ENCODE measurements around the gene CDYL.

Gene CDYL

GRCh38 chr6:4774715-4775493 lies 1.3 kb upstream of the CDYL start:
- peak; percentile 17 for DNase-seq

DNA sequence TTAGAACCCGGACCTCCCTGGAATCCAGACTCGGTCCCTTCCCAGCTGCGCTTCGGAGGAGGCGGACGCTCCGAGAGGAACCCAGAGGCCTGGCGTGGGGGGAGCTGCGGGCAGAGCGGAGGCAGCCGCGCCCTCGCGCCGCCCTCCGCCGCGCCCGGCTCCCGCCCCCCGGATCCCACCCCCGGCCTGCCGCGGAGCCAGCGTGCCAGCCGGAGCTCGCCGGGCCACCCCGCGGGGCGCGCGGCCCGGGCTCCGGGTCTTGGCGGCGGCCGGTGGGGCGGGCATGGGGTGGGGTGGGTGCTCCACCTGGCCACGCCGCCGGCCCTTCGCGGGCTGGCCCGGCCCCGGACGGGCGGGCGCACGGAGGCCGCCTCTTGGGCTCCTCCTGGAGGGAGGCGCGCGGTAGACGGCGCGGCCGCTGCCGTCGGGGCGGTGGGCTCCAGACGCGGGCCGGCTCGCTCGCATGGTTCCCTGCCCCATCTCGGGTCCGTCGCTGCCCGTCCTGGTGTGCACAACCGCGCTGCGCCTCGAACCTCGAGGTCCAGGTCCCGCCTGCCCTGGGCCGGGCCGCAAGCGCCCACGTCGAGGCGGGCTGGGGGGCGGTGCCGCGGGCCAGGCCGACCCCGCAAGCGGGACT lies 592 bp upstream of the CDYL start:
- peak; percentile 17 for DNase-seq

- no peak for DNase-seq
These were observed 539 bp downstream of the CDYL start for GRCh38 chr6:4776493-4777393.

GRCh38 chr6:4777394-4777935 lies 1.3 kb downstream of the CDYL start:
- DNase-seq = no peak

DNA sequence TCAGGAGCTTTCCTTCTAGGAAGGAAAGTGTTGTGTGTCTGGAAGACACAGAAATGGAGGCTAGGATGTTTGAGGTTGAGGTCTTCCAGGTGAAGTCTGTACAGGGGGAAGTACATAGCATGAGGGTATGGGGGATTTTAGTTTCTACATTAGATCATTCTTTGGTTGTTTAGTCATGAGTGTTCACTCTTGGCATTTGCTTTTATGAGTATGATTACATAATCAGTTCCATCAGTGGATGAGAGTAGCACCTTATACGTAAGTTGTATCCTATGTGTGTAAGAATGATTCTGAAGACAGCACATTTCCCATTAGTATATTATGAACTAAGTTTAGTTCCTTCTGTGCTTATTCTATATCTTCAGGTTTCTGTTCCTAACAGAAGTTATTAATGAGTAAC lies 1.9 kb downstream of the CDYL start:
- no peak for DNase-seq

GRCh38 chr6:4780360-4780812 lies 4.2 kb downstream of the CDYL start:
- no peak for DNase-seq

DNA sequence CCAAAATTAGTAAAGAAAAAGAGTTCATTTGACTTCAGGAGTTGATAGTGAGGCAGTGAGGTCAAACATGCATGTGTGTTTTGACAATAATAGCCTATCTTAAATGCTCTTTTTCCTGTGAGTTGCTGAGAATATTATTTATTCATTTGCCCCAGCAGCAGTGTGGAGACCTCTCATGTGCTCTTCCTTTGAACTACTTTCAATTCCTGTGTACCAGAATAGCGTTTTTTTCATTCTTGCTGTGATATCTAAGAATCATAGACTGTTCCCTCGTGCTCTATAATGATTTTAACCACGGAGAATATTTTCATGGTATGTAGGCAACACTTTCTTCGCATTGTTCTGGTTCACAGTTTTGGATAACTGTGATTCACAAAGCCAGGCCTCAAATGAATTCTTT lies 5.2 kb downstream of the CDYL start:
- no peak for DNase-seq

- no peak for DNase-seq
These were observed 5.9 kb downstream of the CDYL start for GRCh38 chr6:4781967-4782575.

- DNase-seq = no peak
These were observed 10.8 kb downstream of the CDYL start for GRCh38 chr6:4786996-4787395.

DNA sequence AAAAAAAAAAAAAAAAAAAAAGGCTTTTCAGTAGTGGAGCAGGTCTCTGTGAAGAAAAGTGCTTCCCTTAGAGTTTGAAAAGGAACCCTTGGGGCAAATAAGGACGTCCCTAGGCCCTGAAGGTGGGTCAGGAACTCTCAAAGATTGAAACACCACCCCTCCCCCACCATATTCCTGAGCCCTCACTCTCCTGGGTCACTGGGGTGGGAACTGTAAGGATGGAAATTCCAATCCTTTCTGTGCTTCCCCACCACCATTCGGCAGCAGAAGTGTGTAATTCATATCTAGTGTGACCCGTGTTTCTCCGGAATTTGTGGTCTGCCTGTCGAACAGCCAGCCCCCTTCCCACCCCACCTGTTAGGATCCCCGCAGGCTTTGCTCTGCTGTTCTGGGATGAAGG lies 12.3 kb downstream of the CDYL start:
- DNase-seq = no peak

- no peak for DNase-seq
These were observed 12.9 kb downstream of the CDYL start for GRCh38 chr6:4788953-4789584.

- DNase-seq = no peak
These were observed 14.1 kb downstream of the CDYL start for GRCh38 chr6:4790158-4790899.

- DNase-seq = no peak
These were observed 18.0 kb downstream of the CDYL start for GRCh38 chr6:4794140-4794707.

DNA sequence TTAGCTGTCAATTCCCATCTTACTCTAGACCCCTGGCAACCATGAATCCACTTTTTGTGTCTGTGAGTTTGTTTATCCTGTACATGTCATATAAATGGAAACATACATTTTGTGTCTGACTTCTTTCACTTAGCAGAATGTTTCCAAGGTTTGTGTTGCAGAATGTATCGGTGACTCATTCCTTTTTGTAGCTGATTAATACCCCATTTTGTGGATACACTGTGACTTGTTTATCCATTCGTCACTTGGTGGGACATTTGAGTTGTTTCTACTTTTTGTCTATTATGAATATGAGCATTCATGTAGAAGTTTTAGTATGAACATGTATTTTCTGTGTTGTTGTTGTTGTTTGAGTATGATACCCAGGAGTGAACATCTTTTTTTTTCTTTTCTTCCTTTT lies 21.4 kb downstream of the CDYL start:
- no peak for DNase-seq

DNA sequence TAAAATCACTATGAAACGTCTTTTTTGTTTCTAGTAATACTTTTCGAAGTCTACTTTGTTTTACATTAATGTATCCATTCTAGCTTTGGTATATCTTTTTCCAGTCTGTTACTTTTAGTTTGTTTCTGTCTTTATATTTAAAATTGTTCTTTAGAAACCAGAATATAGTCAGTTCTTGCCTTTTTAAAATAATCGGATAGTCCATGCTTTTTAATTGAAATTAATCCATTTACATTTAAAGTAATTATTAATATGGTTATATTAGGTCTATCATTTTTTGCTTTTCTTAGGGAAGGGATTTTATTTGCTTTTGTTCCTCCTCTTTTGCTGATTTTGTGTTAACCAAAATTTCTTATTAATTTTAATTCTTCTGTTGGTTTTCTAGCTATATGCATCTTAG lies 23.7 kb downstream of the CDYL start:
- no peak for DNase-seq

DNA sequence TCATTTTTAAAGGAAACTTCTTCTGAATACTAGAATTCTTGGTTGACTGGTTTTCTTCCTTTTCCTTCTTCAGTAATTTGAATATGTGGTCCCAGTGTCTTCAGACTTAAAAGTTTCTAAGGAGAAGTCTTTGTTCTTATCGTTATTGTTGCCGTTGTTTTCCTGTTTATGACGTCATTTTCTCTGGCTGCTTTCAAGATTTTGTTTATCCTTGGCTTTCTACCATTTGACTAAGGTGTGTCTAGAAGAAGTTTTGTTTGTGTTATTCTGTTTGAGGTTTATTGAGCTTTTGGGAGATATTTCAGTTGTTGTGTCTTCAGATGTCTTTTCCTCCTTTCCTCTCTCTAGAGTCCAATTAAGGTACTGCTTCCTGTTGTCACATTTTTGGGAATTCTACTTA lies 24.5 kb downstream of the CDYL start:
- no peak for DNase-seq

DNA sequence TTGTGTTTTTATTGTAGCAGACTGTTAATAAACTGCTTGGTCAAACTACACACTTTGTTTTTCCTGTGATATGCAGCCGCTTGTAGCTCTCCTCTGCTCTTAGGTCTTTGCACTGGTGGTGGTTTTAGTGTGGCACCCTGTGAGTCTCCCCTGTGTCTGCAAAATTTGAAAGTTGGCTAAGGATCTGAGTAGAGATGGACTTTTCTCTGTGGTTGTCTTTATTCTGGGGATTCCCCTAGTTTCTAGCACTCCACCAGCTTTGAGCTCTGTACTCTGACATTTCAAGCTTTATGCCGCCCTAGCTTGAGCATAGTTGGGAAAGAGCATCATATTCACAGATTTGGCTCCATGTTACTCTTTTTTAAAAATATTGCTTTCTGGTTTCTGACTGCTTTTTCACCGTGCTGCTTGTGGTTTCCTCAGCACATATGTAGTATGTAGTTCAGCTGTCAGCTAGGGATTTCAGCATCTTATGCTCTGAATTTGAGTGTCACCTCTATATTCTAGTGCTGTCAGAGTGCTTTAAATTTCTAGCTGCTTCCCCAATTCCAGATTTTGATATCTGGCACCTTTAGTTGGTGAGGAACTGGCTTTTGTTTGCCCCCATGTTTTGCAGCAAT lies 25.4 kb downstream of the CDYL start:
- no peak for DNase-seq

- DNase-seq = no peak
These were observed 26.2 kb downstream of the CDYL start for GRCh38 chr6:4802312-4802935.

- DNase-seq = no peak
These were observed 27.1 kb downstream of the CDYL start for GRCh38 chr6:4803343-4803744.

- no peak for DNase-seq
These were observed 27.9 kb downstream of the CDYL start for GRCh38 chr6:4804095-4804494.

All from DMS79 treated with DMSO at 0.1 percent for 48 hours (cell line).